GM21825 (cell line): Measurements from ENCODE around the gene XK.
"Not testable (repeated sequence)": the region's sequence is repeated elsewhere in the genome, so short reads cannot be mapped to it uniquely, and the experiment has no call there.

Experiments
- ATAC-seq: cut with Tn5 transposase; IDR thresholded peaks from one replicate; pipeline ENCODE4 v1.9.1; 2021; ENCODE audit warnings: mild to moderate bottlenecking, moderate library complexity; ENCODE audit not compliant: unreplicated experiment

The XK gene

GRCh38 chrX:37685381-37686359 lies at the start of gene XK:
Gene XK, plus strand, starts transcription at chrX:37685791. Its CDS starts 171 bp downstream, at chrX:37685962.
- ATAC-seq: peak; percentile 65

- ATAC-seq: no peak
These were observed 47.5 kb upstream of the XK start for GRCh38 chrX:37638047-37638446.

- no peak for ATAC-seq
These were observed 45.4 kb upstream of the XK start for GRCh38 chrX:37640142-37640541.

GRCh38 chrX:37641859-37642258 lies 43.7 kb upstream of the XK start:
- ATAC-seq: no peak

- no peak for ATAC-seq
These were observed 40.9 kb upstream of the XK start for GRCh38 chrX:37644381-37645305.

GRCh38 chrX:37646254-37646653 lies 39.3 kb upstream of the XK start:
- ATAC-seq: no peak

- ATAC-seq: not testable (repeated sequence)
These were observed 34.7 kb upstream of the XK start for GRCh38 chrX:37650879-37651278.

GRCh38 chrX:37651921-37652452 lies 33.6 kb upstream of the XK start:
- no peak for ATAC-seq

GRCh38 chrX:37652589-37653231 lies 32.9 kb upstream of the XK start:
- ATAC-seq: no peak

- no peak for ATAC-seq
These were observed 32.0 kb upstream of the XK start for GRCh38 chrX:37653397-37654085.

- no peak for ATAC-seq
These were observed 27.1 kb upstream of the XK start for GRCh38 chrX:37658343-37659030.

GRCh38 chrX:37659047-37659446 lies 26.5 kb upstream of the XK start:
- no peak for ATAC-seq

GRCh38 chrX:37662181-37662580 lies 23.4 kb upstream of the XK start:
- ATAC-seq: no peak

- no peak for ATAC-seq
These were observed 19.1 kb upstream of the XK start for GRCh38 chrX:37666516-37666915.

GRCh38 chrX:37667141-37667540 lies 18.4 kb upstream of the XK start:
- no peak for ATAC-seq

- ATAC-seq: no peak
These were observed 13.0 kb upstream of the XK start for GRCh38 chrX:37672563-37672962.

- no peak for ATAC-seq
These were observed 8.8 kb upstream of the XK start for GRCh38 chrX:37676811-37677210.

GRCh38 chrX:37677243-37677642 lies 8.3 kb upstream of the XK start:
- no peak for ATAC-seq

- peak; percentile 60 for ATAC-seq
These were observed 7.8 kb upstream of the XK start for GRCh38 chrX:37677765-37678164.

GRCh38 chrX:37678574-37678973 lies 7.0 kb upstream of the XK start:
- ATAC-seq: no peak
